Thymus (tissue), 11 donors: ENCODE data around the gene TLX2. TPM values are rescaled to one million over a fixed set of nuclear protein-coding genes. Genes with fewer than 3 reads are reported as not detected.

Experiments
- DNase-seq, 9 donors: peaks; one replicate each; pipeline ENCODE4 v3.0.0-alpha.2; 2013; ENCODE audit warnings: low spot score in 9 of 9, low read depth in 6 of 9, missing footprints in 1 of 9
- H3K27ac ChIP-seq, 2 donors: one replicate each; pipeline ENCODE4 v1.5.1; 2013; ENCODE audit warnings: control low read depth in 1 of 2, low read depth in 1 of 2, low read length in 1 of 2, mild to moderate bottlenecking in 1 of 2, moderate library complexity in 1 of 2
- H3K27me3 ChIP-seq, 2 donors: one replicate each; pipeline ENCODE4 v1.5.1; 2013; ENCODE audit warnings: low read length in 1 of 2; ENCODE audit not compliant: control insufficient read depth in 2 of 2, insufficient read depth in 1 of 2
- H3K36me3 ChIP-seq, 2 donors: one replicate each; pipeline ENCODE4 v1.5.1; 2013; ENCODE audit warnings: low read length in 1 of 2, mild to moderate bottlenecking in 1 of 2, moderate library complexity in 1 of 2; ENCODE audit not compliant: control insufficient read depth in 2 of 2, insufficient read depth in 2 of 2
- H3K4me1 ChIP-seq, 2 donors: one replicate each; pipeline ENCODE4 v1.5.1; 2013; ENCODE audit warnings: low read length in 2 of 2; ENCODE audit not compliant: control insufficient read depth in 2 of 2, insufficient read depth in 2 of 2
- H3K4me3 ChIP-seq, 2 donors: one replicate each; pipeline ENCODE4 v1.5.1; 2013; ENCODE audit warnings: low read length in 2 of 2, control low read depth in 1 of 2, mild to moderate bottlenecking in 1 of 2
- H3K9me3 ChIP-seq, 2 donors: one replicate each; pipeline ENCODE4 v1.5.1; 2013; ENCODE audit warnings: low read length in 1 of 2, mild to moderate bottlenecking in 1 of 2; ENCODE audit not compliant: control insufficient read depth in 2 of 2, insufficient read depth in 1 of 2
- WGBS: extraction: QIAGEN DNeasy Blood & Tissue Kit; methylation state at CpG from one replicate; pipeline ENCODE4 v1.1.7; 2013; 5-methylcytosine and 5-hydroxymethylcytosine counted together
- polyA plus RNA-seq: library from polyadenylated mRNA; stranded (reverse); fragments of 200-250 nt; gene quantifications from one replicate; pipeline ENCODE4 v1.2.3, GENCODE V29; 2013
- total RNA-seq: library from RNA; stranded (reverse); fragments of 120-200 nt; gene quantifications from one replicate; pipeline ENCODE4 v1.2.4, GENCODE V29; 2013
- donor health status: healthy.

Gene TLX2
- total and polyA plus RNA-seq, 2 donors, result 0.11 to 0.19 TPM

DNA sequence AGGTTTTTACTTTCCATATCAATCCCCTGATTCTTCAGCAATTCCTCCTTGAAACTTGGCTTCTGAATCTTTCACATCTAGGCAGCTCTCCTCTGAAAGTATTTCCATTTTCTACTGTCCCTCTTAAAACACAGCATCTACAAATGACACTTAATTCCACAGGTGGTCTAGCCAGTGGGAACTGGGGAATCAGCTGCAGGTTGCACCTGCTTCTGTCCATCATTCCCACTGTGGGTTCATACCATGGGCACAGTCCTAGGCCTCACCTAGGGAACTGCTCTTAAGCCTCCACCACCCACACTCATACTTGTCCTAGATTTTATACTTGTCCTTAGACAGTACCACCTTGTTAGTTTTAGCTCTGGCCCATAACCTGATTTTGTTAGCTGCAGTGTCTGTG, 37.3 kb downstream of the TLX2 start:
- Histone ChIP-seq H3K27me3 (peaks cover 52 to 95% of the 10 kb centered on the region in 2 donors), H3K4me3 (no peak overlapping the region), H3K27ac (no peak overlapping the region), H3K4me1 (peaks cover 7 to 37% of the 10 kb centered on the region in 2 donors), H3K36me3 (no peaks in the 10 kb centered on the region), H3K9me3 (peaks cover 5 to 7% of the 10 kb centered on the region in 2 donors)
- DNase-seq, result no peak

DNA sequence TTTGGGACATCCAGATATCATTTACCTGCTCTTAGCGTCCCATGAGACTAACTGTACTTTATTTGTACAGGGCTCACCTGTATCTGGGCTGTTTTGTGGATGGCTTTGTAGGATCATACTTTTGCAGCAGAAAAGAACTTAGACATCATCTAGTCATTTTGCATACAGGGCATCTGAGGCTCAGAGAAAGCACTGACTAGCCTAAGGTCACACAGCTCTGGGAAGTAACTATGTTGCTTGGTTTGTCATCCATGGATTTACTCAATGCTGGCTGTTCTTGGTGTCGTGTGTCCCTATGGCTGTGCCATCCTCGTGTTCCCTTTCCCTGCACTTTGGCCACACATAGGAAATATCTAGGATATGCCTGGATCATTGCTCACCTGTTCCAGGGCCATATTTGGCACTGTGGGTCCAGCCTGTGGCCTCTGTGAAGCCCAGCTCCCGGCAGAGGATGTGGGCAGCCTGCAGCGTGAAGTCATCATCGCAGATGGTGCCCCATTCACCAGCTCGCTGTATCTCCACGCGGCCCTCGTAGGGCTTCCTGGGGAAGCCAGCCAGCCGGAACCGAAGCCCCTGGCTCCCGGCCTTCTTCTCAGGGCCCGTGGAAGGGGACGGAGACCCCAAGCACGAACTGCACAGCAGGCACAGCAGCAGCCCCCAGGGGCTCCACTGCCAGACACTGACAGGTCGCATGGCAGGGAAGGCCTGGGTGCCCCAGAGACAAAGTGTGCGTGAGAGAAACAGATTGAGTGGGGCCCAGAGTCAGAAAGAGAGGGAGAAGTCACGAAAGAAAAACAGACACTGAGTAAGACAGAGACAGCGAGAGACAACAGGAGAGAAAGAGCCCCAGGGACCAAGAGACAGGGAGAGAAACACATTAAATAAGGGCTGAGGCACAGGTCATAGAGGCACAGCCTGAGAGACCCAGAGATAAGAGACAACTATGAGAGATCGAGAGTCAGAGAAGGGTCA, 38.0 kb downstream of the TLX2 start:
- Histone ChIP-seq H3K36me3 (peaks cover 2 to 3% of the 10 kb centered on the region in 2 donors), H3K4me1 (peaks cover 7 to 39% of the 10 kb centered on the region in 2 donors), H3K4me3 (no peak overlapping the region), H3K27ac (no peak overlapping the region), H3K27me3 (peaks cover 51 to 88% of the 10 kb centered on the region in 2 donors), H3K9me3 (peaks cover 5 to 7% of the 10 kb centered on the region in 2 donors)
- WGBS, result 77% methylated on average over 21 of the region's 21 CpGs
- DNase-seq, result no peak

DNA sequence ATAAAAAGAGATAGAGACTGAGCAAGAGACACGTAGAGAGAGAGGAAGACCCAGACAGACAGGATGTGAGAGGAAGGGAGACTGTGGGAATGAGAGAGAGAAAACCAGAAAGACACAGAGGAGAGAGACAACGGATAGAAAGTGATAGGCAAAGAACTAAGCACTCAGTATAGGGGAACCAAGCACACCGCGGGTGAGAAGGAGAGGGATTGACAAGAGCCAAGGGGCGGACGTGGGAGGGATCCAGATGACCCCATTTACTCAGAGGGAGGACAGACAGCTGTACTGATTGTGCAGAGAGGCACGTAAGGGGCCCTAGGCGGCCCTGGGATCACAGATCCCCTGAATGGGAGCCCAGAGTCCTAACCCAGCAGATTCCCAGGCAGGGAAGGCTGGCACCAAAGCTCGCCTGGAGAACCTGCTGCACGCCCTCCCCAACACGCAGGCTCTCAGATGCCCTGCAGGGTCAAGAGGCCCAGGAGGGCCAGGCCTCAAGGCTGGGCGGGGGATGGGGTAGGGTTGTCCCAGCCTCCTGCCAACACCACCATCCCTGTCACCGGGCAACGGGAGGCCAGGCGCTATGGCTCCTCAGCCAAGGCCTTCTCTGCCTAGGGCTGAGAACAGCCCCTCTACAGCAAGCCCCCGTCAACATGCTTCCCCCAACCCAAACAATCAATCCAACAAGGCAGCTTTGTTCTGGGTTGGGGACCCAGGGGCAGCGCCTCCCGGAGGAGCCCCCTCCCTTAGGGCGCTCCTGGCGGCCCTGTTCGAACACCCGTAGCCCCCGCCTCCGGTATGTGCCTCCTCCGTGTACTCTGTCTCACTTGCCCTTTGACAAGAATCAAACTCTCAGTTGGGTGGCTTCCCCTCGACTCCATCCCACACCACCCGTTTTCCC, 38.9 kb downstream of the TLX2 start:
- Histone ChIP-seq H3K27me3 (peaks cover 44 to 80% of the 10 kb centered on the region in 2 donors), H3K36me3 (peaks cover 2 to 3% of the 10 kb centered on the region in 2 donors), H3K4me1 (peaks cover 7 to 39% of the 10 kb centered on the region in 2 donors), H3K4me3 (no peak overlapping the region), H3K27ac (no peak overlapping the region), H3K9me3 (peaks cover 5 to 7% of the 10 kb centered on the region in 2 donors)
- 90% methylated on average over 27 of the region's 27 CpGs for WGBS
- no peak for DNase-seq

DNA sequence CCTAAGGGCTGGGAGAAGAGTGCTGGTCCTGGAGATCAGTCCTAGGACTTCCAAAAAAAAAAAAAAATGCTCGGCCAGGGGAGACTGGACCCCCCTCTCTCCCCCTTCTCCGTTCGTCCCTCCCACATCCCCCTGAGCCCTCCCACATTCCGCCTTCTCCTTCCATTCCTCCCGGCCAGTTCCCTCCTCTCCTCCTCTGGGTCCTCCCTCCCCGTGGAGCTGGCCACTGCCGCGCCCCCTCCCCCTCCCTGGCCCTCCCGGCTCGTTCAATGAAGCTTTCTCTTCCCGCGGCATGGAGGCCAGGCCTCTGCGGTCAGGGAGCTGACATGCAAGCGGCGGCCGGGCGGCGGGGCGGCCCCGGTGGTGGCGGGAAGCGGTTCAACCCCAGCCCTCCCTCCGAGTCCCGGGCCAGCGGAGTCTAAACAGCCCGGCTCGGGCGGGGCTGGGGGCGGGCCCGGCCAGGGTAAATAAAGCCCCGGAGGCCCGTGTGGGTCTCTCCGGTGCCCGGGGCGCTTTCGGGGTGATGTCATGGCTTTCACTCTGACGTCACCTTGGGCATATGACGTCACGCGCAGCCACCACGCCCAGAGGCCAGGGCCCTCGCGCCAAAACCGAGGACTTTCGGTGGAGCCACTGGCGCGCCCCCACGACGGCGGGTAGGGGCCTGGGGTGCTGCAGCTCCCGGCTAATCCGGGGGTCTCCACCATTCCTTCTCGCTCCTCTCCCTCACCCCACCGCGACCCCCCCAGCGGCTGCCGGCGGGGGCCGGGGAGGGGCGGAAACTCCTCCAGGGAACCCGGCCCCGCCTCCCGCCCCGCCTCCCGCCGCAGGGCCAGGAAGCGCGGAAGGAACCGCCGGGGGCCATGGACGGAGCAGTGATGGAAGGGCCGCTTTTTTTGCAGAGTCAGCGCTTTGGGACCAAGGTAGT, 39.9 kb downstream of the TLX2 start, which contains the start of the genes DOK1 and LOXL3:
Gene DOK1 (plus strand): TSS at position 829 of the 928 bp plus-strand sequence. CDS start 35 bp downstream, at position 864.
Gene LOXL3 (minus strand): TSS at position 51 of the 928 bp plus-strand sequence. CDS start 1,308 bp downstream, outside the sequence.
- H3K4me1 ChIP-seq, result peaks cover 7 to 34% of the 10 kb centered on the region in 2 donors
- H3K27me3 ChIP-seq, result peaks cover 35 to 70% of the 10 kb centered on the region in 2 donors
- 2% methylated on average over 73 of the region's 73 CpGs for WGBS
- DNase-seq, result peak in 7 of 9 donors; percentile 52 to 84 (median 58)
- H3K36me3 ChIP-seq, result peaks cover 2 to 3% of the 10 kb centered on the region in 2 donors
- H3K9me3 ChIP-seq, result peaks cover 4 to 5% of the 10 kb centered on the region in 2 donors
- peak within 1 kb of the TSS; percentile 11 to 58 for H3K27ac ChIP-seq
- H3K4me3 ChIP-seq, result peak within 1 kb of the TSS; percentile 97 to 99

DNA sequence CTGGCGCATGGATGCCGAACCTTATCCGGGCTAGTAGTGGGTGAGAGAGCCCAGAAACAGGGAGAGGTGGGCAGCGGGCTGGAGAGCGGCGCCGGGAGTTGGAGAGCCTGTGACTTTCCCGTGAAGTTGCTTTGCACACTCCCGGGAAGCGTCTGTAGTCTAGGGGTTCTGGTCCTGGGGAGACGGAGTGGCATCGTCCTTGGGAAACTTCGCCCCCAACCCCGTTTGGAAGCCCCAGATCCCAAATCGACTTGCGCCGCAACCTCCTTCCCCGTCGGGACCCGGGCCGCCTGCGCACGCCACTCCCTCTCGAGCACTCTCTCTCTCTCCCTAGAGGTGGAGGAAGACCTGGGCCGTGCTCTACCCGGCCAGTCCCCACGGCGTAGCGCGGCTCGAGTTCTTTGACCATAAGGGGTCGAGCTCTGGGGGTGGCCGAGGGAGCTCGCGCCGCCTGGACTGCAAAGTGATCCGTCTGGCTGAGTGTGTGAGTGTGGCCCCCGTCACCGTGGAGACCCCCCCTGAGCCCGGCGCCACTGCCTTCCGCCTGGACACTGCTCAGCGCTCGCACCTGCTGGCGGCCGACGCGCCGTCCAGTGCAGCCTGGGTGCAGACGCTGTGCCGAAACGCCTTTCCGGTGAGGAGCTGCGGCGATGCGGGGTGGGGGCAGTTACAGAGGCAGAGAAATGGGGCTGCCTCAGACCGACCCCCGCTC, 40.7 kb downstream of the TLX2 start:
- WGBS, result under 1% methylated on average over 58 of the region's 58 CpGs
- Histone ChIP-seq H3K36me3 (peaks cover 2 to 3% of the 10 kb centered on the region in 2 donors), H3K27ac (peak overlapping the region in 1 of 2 donors; percentile 58), H3K4me3 (peak overlapping the region; percentile 97 to 99), H3K27me3 (peaks cover 27 to 63% of the 10 kb centered on the region in 2 donors), H3K9me3 (no peaks in the 10 kb centered on the region), H3K4me1 (peaks cover 7 to 28% of the 10 kb centered on the region in 2 donors)
- peak in 3 of 9 donors; percentile 18 to 61 (median 44) for DNase-seq

DNA sequence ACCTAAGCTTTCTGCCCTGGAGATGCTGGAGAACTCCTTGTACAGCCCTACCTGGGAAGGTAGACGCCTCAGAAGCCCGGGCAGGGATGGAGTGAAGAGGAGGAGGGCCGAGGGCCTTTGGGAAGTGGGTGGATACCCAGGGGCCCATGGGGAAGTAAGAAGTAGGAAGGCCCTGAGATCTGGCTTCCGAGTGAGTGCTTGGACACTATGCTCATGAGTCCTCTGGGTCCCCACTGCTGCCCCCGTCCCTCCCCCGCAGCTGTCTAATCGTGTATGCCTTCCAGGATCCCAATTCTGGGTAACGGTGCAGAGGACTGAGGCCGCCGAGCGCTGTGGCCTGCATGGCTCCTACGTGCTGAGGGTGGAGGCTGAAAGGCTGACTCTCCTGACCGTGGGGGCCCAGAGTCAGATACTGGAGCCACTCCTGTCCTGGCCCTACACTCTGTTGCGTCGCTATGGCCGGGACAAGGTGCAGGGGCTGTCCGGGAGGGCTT, 41.4 kb downstream of the TLX2 start:
- no peak for DNase-seq
- H3K27me3 ChIP-seq, result peaks cover 20 to 62% of the 10 kb centered on the region in 2 donors
- H3K36me3 ChIP-seq, result peaks cover 2 to 3% of the 10 kb centered on the region in 2 donors
- H3K9me3 ChIP-seq, result no peaks in the 10 kb centered on the region
- H3K4me3 ChIP-seq, result peak overlapping the region; percentile 97 to 99
- 79% methylated on average over 17 of the region's 17 CpGs for WGBS
- H3K4me1 ChIP-seq, result peaks cover 7 to 28% of the 10 kb centered on the region in 2 donors
- no peak overlapping the region for H3K27ac ChIP-seq

DNA sequence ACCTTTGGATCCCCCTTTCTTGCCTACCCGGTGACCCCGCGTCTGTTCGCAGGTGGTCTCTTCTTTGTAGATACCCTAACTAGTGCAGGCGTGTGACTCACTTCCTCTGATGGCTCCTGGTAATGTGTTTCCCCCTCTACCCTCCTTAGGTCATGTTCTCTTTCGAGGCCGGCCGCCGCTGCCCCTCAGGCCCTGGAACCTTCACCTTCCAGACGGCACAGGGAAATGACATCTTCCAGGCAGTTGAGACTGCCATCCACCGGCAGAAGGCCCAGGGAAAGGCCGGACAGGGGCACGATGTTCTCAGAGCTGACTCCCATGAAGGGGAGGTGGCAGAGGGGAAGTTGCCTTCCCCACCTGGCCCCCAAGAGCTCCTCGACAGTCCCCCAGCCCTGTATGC, 41.9 kb downstream of the TLX2 start:
- H3K4me1 ChIP-seq, result peaks cover 7 to 28% of the 10 kb centered on the region in 2 donors
- peaks cover 2 to 3% of the 10 kb centered on the region in 2 donors for H3K36me3 ChIP-seq
- no peak overlapping the region for H3K27ac ChIP-seq
- DNase-seq, result no peak
- whole genome bisulfite sequencing, result 95% methylated on average over 14 of the region's 14 CpGs
- peaks cover 17 to 57% of the 10 kb centered on the region in 2 donors for H3K27me3 ChIP-seq
- H3K4me3 ChIP-seq, result no peak overlapping the region
- H3K9me3 ChIP-seq, result no peaks in the 10 kb centered on the region
